ENCODE data around the gene VWA8.

DNA sequence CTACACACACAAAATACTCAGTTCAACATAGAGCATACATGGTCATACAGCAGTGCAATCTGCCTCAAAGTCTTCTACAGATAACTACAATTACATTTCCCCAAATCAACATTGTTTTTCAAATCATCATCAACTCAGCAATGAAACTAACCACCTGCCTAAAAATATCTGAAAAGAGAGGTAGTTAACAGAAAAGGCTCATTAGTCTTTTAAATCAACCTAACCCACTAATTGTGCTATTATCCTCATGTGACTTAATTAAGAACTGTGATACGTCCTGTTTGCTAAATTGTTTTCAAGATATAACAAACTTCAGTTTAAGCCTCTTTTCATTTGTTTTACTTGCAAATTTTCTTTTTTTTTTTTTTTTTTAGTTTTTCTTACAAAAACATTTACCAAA lies 65.4 kb downstream of the VWA8 start:
- TF ChIP-seq POLR2A (IDR thresholded peaks at IDR 0.05; ENCODE audit: low read length) (no peak), GATA1 (IDR thresholded peaks at IDR 0.05; ENCODE audit: low read depth, low read length) (no peak)
